GM23248 (cell line): ENCODE measurements around the gene PPP2R2B.

Experiments used
- EZH2 ChIP-seq: fragments of 200-600 bp; sonication (generic); IDR thresholded peaks from 2 replicates; pipeline ENCODE4 v1.6.1; 2018; ENCODE audit warnings: antibody characterized with exemption, mild to moderate bottlenecking; ENCODE audit not compliant: insufficient read depth, poor library complexity, severe bottlenecking
- EZH2phosphoT487 ChIP-seq: fragments of 200-600 bp; sonication (generic); IDR thresholded peaks from 2 replicates; pipeline ENCODE4 v1.6.1; 2018; ENCODE audit warnings: antibody characterized with exemption, moderate library complexity, mild to moderate bottlenecking, low read depth; ENCODE audit not compliant: insufficient read depth

- TF ChIP-seq EZH2, result no peak
- TF ChIP-seq EZH2phosphoT487, result no peak
These were observed 181.3 kb downstream of the PPP2R2B start for GRCh38 chr5:146697211-146697610.
